HK-2 (cell line): ENCODE results near the gene OR6K3.
"Not testable (repeated sequence)": the region's sequence is repeated elsewhere in the genome, so short reads cannot be mapped to it uniquely, and the experiment has no call there.

Experiments
- DNase-seq: peaks from one replicate; pipeline ENCODE4 v3.0.0-alpha.2; 2018; ENCODE audit not compliant: unreplicated experiment

The OR6K3 gene

DNA sequence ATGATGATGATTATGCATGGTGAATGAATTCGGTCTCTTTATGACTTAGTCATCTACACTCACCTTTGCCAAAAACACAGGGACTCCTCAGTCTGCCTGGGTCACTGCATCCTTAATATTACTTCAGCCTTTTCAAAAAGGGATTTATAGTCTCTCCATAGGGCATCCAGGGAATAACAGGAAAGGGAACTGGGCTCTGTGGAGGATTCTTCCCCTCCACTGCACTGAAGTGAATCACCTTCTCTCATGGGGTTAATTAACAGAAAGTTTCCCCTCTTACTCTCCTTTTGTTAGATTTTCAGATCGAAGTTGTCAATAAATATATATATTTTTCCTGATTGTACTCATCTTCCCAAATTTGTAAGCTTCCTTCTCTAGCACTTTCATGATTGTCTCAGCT lies at the start of gene OR6K3:
Gene OR6K3 (minus strand): TSS at position 101 of the 400 bp plus-strand sequence. CDS start 2,605 bp downstream, outside the sequence.
- DNase-seq = no peak

- DNase-seq = no peak
Observed at GRCh38 chr1:158754420-158754819, 33.9 kb upstream of the OR6K3 start, which contains the start of gene OR6K6. OR6K6 (plus strand) TSS chr1:158754720; CDS start chr1:158754888, 168 bp downstream.

DNA sequence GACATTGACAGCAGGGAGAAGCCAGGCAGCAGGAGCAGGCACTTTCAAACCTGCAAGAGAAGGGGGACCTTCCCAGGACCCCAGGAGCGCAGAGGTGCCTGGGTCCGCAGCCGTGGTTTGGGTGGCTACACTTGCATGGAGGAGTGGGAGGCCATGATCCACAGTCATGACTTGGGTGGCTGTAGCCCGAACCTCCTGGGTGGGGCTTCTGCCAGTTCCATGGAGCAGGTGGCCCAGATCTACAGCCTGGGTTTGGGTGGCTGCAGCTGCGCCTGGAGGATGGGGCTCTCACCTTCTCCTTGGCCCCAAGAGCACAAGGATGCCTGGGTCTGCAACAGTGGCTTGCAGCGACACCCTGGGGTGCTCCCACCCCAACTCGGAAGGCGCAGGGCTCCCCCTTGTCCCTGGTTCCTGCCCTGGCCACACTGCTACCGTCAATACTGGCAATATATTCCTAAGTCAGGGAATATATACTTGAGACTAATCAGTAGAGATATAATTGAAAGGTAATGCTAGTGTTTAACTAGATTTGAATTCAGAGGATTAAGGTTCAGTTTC lies 31.7 kb upstream of the OR6K3 start:
- DNase-seq = no peak

DNA sequence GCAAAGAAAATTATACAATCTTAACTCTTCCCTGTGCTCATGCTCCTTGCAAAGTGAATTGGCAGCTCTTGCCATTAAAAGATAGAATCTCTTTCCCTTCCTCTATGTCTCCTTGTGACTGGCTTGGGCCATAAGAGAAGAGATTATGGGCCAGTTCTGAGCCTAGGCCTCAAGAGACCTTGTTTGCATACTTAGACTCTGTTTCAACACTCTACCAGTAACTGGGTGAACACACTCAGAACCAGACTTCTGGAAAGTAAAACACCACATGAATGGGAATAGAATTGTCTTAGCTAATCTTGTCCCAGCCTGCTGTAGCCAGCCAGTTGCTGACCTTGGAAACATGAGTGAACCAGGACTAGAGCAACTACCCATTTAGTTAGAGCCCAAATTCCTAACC lies 15.3 kb upstream of the OR6K3 start:
- DNase-seq = no peak

DNA sequence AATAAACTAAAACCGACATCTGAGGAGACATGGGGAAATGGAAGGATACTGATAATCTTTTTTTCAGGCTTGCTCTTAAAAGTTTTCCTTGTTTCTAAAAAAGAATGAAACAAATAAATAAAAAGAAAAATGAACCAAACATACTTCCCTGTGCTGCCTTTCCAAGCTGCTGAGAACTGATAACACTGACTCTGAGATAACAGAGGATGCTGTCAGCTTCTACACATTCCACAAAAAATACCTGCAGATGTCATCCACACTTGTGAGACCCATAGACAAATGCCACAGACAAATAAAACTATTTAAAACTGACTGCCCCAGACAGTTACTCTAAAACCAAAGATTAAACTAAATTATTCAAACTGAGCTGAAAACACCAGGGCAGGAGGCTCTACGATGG lies 12.0 kb upstream of the OR6K3 start:
- no peak for DNase-seq

GRCh38 chr1:158731707-158732106 lies 11.2 kb upstream of the OR6K3 start:
- no peak for DNase-seq

- DNase-seq = no peak
Observed at GRCh38 chr1:158730453-158730852, 9.9 kb upstream of the OR6K3 start.

DNA sequence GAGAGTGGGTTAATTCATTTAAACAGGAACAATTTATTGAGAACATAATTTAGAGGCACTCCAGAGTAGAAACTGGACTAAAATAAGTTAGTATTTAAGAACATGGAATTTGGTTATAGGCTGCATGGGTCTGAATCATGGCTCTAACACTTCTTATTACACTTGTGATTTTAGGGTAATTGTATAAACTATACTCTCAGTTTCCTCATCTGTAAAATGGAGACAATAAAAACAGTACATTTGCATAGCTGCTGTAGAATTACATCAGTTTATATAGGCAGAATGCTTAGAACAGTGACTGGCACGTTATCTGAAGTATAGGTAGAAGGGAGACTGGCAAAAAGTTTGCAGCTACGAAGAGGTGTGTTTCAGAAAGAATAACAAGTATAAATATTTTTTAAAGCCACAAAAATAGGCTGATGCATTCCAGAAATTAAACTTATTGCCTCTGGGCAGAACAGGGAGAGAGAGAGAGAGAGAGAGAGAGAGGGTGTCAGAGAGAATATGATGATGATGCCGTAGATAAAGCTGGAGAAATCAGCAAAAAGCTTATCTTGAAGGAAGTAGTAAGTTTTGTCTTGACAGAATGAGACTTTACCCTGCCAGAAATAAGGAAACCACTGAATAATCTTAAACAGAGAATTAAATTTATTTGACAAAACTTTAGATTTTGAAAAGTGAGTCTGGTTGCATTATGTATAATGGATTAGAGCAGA lies 8.1 kb upstream of the OR6K3 start:
- DNase-seq = no peak

DNA sequence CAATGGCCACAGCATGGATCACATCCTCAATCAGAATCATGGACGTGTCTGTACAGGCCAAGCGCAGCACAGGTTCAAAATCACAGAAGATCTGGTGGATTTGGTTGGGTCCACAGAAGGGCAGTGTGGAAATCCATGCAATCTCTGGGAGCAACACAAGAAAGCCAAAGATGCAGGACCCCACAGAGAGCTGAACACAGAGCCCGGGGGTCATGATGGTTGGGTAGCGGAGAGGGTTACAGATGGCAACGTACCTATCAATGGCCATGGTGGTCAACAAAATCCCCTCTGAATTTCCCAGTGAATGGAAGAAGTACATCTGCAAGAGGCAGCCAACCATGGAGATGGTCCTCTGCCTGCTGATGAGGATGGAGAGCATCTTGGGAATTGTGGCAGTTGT lies 3.9 kb upstream of the OR6K3 start:
- no peak for DNase-seq

- DNase-seq = no peak
Observed at GRCh38 chr1:158719664-158720063, 856 bp downstream of the OR6K3 start.

- no peak for DNase-seq
Observed at GRCh38 chr1:158717344-158717743, 3.2 kb downstream of the OR6K3 start.

GRCh38 chr1:158716335-158716734 lies 4.2 kb downstream of the OR6K3 start:
- no peak for DNase-seq

DNA sequence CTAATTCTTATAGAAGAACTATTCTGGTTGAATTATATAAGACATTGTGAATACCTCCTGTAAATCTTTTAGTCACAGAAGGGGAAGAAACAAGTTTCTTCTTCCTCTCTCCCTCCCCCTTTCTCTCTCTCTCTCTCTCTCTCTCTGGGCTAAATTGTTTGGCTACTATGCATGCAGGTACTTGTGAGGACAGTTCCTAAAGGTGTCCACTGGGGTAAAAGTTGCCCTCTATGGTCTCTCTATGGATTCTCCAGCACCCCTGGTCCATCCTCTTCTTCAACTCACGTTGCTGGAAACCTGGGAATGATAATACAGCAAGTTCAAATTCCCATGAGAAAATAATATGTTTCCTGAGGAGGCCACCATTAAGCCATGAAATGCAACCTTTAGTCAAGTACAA lies 5.8 kb downstream of the OR6K3 start:
- DNase-seq = no peak

DNA sequence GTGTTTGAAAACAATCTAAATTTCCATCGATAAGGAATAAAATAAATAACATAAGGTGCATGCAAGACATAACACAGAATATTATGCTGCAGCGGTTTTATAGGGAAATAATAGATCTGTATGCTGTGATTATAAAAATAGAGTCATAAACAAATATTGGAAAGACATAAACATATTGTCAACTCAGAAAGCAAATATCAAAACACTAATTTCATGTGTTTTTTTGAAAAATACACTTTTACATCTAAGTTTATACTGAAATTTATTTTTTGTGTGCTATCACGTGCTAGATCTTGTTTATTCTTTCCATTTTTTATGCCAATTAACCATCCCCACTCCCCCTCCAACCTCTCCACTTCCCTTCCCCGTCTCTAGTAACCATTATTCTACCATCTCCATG lies 9.4 kb downstream of the OR6K3 start:
- DNase-seq = no peak

DNA sequence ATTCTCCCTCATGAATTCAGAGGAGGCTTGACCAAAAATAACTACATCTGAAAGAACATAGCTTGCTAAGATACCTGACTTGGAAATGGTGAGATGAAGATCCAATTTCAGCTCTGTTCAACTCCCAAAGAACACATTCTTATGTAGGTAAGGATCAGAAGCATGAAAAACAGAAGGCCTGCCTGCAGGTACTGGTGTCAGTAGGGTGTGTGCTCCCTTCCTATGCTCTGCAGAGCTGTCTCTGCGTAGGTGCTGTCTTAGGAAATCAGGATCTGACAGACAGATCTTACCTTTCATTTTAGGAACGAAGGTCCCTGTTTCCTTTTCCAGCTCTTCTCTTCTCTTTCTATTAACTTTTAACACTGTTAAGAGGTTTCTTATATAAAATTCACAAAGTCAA lies 14.4 kb downstream of the OR6K3 start:
- no peak for DNase-seq

DNA sequence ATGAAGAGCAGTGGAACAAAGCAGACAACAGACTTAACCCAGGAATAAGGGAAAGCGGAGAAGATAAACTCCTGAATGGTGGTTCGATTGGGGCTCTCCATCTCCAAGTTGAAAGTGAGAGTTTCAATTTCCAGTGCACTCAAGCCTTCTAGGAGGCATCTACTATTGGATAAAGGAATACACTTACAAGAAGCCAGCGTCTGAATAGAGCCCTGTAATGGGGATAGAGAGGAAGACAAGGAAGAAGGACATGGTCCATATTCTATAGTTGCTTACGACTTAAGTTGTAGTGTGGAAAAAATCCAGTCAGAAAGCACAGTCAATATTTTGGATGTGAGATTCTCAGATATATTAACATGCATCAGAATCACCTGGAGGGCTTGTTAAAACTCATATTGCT lies 20.0 kb downstream of the OR6K3 start, which contains the start of gene OR6K2:
Gene OR6K2 (minus strand): TSS at position 101 of the 400 bp plus-strand sequence. CDS start 0 bp downstream, at position 101.
- DNase-seq = no peak

GRCh38 chr1:158694596-158694995 lies 25.9 kb downstream of the OR6K3 start:
- DNase-seq = no peak

- no peak for DNase-seq
Observed at GRCh38 chr1:158692356-158692755, 28.2 kb downstream of the OR6K3 start.

DNA sequence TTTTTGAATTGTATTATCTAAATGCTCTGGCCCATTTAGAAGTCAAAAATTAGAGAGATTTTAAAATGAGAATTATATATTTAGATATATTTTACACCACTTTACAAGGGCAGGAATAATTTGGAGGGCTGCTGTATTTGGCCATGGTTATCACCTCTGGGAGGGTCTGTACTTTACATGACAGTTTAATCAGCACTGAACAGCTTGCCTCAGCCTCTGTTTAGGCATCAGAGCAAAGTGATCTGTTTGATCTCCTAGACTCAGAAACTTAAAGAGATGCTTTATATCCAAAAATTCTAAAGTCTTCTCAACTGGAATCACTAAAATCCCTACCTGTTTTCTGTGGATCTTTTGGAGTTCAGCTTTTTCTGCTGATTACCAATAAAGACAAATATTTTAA lies 28.6 kb downstream of the OR6K3 start:
- no peak for DNase-seq

- not testable (repeated sequence) for DNase-seq
Observed at GRCh38 chr1:158691149-158691548, 29.4 kb downstream of the OR6K3 start.

DNA sequence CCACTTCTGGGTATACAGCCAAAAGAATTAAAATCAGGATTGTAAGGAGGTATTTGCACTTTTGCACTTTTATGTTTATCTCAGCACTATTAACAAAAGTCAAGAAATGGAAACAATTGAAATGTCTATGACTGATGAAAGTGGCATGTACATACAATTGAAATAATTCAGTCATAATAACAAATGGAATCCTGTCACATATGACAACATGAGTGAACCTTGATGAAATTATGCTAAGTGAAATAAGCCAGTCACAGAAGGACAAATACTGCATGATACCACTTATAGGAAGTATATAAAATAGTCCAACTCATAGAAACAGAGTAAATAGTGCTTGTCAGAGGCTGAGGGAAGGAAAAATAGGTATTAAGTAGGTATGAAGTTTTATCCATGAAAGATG lies 30.6 kb downstream of the OR6K3 start:
- DNase-seq = no peak

DNA sequence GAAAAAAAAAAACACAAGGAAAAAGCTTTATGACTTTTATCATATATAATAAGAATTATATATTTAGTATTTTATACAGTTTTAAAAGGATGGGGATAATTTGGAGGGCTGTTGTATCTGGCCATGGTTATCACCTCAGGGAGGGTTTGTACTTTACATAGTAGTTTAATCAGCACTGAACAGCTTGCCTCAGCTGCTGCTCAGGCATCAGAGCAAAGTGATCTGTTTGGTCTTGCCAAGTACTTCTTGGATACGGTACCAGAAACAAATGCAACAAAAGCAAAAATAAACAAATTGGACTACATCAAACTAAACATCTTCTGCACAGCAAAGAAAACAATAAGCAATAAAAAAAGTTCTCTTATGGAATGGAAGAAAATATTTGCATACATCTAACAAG lies 31.4 kb downstream of the OR6K3 start:
- DNase-seq = no peak

DNA sequence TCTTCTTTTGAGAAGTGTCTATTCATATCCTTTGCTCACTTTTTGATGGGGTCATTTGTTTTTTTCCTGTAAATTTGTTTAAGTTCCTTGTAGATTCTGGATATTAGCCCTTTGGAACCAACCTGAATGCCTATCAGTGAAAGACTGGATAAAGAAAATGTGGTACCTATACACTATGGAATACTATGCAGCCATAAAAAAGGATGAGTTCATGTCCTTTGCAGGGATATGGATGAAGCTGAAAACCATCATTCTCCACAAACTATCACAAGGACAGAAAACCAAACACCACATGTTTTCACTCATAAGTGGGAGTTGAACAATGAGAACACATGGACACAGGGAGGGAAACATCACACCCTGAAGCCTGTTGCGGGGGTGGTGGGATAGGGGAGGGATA lies 32.2 kb downstream of the OR6K3 start:
- not testable (repeated sequence) for DNase-seq

DNA sequence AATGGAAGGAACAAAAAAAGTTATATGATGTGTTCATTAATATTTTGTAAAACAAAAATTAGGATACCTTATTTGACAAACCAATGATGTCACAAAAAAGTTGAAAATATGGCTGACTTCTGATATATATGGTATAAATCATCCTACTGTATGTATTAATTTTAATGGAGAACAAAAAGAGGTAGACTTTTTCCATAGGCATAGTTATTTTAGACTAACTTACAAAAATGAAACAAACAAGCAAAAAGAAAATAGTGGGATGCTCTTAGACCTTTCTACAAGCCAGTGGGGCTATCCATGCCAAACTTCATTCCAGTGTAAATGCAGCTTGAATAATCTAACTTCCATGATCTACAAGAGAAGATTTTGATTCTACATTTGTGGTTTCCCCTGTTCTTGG lies 33.5 kb downstream of the OR6K3 start:
- no peak for DNase-seq
